Activated T-cell treated with anti-CD3 and anti-CD28 coated beads for 1 hour (primary cell): ENCODE data around the gene ADAMTS7.
A peak's percentile ranks its signal among the peaks of the same experiment; 100 is the strongest.
"Not testable (repeated sequence)": the region's sequence is repeated elsewhere in the genome, so short reads cannot be mapped to it uniquely, and the experiment has no call there.

Source experiments
- DNase-seq: peaks from one replicate; pipeline ENCODE4 v3.0.0-alpha.2; 2020; ENCODE audit warnings: low read depth

The ADAMTS7 gene

DNA sequence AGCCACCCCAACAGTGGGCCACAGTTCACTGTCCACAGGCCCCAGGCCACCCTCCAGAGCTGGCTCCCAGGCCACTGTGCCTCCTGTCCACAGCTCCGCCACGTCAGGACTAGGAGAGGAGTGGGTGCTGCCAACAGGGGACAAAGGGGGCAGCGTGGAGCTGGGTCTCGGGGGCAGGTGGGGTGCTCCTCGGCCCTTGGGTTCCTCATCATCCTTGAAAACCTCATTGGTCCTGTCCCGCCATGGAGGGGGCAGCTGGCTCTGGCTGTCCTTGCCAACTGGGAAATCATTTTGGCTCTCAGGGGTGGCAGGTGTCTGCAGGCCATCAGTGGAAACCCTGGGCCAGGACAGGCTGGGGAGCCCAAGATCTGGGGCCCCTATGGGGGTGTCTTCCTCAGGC lies 45.2 kb downstream of the ADAMTS7 start:
- DNase-seq = no peak

- DNase-seq = not testable (repeated sequence)
Observed at GRCh38 chr15:78765154-78765860, 46.0 kb downstream of the ADAMTS7 start.

GRCh38 chr15:78764340-78765153 lies 46.7 kb downstream of the ADAMTS7 start:
- DNase-seq = not testable (repeated sequence)

DNA sequence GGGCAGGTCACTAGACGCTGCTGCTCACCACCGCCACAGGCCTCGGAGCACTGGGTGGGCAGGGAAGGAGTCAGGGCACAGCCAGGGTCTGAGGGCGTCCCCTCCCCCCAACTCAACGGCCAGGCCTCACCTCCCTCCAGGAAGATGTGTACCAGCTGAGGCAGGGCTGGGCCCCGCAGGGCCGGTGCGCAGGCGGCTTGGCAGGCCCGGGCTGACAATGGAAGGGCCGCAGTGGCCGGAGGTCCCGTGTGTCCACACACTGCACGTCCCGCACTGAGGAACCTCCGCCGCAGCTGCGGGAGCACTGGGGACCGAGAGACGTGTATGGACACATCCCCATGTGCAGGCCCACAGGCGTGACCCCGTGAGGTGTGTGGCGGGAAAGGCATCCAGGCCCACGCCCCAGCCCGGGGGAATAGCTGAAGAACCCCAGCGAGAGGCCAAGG lies 47.4 kb downstream of the ADAMTS7 start:
- DNase-seq = no peak

DNA sequence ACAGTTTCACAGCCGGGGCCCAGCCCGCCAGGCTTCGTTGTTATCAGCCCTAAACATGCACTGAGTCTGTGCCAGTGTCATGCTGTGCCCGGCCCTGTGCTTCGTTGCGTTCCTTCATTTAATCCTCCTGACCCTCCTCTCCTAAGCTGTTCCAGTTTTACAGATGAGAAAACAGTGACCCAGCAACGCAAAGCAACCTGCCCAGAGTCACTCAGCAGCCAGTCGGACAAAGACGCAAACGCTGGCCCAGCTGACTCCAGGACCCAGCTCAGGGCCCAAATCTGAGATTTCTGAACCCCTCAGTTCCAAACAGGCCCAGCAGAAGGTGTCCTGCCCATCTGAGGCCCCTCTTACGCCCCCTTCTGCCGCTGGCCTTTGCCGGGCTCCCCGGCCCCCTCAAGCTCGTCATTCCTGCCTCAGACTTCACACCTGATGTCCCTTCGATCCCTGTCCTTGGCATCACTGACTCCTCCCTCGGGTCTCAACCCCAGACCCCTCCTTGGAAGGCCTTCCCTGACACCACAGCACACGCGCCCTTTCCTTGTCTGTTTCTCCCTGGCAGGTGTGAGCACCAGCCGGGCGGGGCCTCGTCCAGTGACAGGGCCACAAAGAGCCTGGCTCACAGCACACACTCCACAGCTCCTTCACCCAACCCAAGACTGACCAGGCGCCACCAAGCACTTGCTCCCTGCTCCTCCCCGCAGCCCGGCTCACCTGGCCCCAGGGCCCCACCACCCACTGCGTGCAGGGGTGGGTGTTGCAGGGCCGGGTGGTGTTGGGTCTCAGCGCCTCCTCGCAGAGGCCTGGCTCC lies 48.1 kb downstream of the ADAMTS7 start:
- no peak for DNase-seq

DNA sequence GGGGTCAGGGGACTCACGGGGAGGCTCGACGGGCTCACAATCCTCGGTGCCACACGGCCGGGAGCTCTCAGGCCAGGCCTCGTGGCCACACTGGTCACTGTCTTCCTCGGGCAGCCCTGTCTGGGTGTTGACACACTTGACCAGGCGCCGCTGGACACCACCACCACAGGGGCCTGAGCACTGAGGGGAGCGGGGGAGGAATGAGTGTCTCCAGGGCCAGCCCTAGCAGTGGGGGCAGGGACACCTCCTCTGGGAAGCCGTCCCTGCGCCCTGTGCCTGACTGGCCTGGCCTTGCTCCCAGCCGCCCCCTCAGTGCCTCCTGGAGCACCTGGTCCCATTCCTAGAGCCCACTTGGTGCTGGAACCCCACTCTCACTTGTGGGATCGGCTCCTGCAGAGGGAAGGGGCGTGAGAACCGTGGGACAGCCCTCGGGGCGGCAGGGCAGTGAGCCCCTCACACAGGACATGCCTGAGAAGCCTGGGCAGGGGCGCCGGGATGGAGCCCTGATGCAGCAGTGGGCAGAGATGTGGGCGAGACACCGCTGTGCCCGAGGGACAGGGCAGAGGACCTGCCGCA lies 48.8 kb downstream of the ADAMTS7 start:
- not testable (repeated sequence) for DNase-seq

DNA sequence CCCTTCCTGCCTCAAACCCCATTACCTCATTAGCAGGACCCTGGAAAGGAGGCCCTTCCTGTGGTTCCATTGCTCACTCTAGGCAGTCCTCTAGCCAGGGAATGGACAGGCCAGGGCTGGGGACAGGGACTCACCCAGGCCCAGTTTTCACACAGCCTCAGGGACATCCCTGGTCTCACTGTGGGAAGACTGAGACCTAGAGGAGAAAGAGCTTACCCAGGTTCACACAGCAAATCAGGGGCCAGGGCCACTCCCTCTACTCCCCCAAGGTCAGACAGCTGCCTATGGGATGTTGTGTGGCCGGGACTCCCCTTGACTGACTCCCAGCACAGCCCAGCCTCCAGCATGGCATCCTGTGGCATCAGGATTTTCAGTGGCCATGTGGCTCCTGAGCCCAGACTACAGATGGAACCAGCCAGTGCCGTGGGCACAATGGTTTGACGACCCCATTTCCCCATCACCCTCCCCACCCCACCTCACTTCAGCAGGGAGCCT lies 49.3 kb downstream of the ADAMTS7 start:
- DNase-seq = no peak

DNA sequence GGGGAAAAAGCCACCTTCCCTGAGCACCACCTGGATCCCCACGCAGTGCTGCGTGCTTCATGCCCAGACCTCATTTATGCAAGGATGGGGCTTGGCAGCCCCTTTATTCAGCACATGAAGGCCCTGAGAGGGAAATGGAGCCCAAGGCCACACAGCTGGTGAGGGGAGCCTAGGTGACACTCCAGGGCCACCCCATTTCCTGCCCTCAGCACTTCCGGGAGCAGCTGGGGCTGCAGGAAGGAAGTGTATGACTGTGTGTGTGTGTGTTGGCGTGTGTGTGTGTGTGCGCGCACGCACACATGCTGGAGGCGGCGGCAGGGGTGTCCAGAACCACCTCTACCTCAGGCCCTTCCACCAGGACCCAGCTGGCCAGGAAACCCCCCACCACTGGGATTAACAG lies 49.8 kb downstream of the ADAMTS7 start:
- peak; percentile 51 for DNase-seq

GRCh38 chr15:78761020-78761419 lies 50.2 kb downstream of the ADAMTS7 start:
- DNase-seq = no peak

DNA sequence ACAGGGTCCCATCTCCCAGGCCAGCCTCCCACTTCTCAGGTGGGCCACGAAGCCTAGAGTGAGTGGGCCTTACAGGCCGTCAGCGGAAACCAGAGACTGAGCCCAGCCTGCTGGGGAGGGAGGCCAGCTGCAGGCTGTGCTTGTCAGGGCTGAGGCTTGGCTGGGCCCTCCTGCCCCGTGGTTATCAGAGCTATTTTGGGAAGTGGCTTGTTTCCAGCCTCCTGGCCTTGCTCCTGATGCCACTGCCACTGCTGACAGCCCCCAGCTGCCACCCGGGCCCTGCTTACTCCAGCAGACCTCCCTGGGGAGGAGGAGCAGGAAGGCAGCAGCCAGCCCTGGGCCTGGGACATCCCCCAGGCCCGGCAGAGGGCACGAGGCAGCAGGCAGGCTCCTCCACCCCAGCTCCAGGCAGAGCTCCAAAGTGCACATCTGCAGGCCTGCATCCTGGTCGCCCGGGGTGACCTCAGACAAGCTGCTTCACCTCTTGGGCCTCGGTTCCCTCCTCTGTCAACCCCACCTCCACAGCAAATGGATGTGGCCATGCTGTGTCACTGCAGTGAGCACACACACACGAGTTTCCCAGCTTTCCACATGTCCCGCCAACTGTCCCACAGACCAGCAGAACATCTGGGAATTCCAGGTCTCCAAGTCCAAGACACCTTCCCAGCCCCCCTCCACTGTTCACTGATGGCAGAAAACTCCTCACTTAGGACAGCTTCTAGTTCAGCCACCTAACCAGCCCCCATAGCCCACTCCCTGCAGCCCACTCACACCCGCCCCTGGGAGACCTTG lies 51.0 kb downstream of the ADAMTS7 start:
- not testable (repeated sequence) for DNase-seq

GRCh38 chr15:78759361-78759998 lies 51.8 kb downstream of the ADAMTS7 start:
- not testable (repeated sequence) for DNase-seq

GRCh38 chr15:78758486-78759200 lies 52.6 kb downstream of the ADAMTS7 start:
- not testable (repeated sequence) for DNase-seq

- DNase-seq = not testable (repeated sequence)
Observed at GRCh38 chr15:78758084-78758483, 53.2 kb downstream of the ADAMTS7 start.

- DNase-seq = no peak
Observed at GRCh38 chr15:78757636-78757905, 53.7 kb downstream of the ADAMTS7 start.

- not testable (repeated sequence) for DNase-seq
Observed at GRCh38 chr15:78756781-78757635, 54.3 kb downstream of the ADAMTS7 start.

DNA sequence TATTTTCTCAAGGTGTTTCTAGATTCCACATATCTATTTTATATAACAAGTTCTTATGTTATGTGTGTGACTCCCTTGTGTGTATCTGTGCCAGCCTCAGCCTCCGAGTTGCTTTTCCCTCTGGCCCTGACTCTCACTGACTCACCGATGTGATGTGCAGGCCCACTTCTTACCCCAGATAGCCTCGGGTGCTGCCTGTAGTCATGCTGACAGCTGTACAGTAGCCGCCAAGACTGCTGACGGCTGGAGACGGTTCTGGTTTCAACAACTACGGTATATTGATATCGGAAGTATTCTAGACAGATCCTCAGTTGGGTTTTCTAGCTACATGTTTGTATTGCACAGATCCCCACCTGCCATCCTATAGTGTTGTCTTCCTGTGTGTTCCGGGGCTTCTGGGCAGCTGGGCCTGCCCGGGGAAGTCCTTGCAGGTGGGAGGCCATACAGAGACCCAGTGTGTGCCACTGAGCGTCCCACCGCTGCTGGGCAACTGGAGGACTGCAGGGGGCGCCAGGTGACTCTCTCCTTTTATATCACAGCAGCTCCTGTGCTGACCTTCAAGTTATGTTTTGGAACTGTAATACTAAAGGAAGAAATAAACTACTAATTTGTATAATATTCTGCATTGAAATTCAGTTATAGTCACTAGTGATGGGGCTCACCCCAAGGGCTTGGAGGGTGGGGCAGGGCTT lies 55.2 kb downstream of the ADAMTS7 start:
- DNase-seq = peak; percentile 22

DNA sequence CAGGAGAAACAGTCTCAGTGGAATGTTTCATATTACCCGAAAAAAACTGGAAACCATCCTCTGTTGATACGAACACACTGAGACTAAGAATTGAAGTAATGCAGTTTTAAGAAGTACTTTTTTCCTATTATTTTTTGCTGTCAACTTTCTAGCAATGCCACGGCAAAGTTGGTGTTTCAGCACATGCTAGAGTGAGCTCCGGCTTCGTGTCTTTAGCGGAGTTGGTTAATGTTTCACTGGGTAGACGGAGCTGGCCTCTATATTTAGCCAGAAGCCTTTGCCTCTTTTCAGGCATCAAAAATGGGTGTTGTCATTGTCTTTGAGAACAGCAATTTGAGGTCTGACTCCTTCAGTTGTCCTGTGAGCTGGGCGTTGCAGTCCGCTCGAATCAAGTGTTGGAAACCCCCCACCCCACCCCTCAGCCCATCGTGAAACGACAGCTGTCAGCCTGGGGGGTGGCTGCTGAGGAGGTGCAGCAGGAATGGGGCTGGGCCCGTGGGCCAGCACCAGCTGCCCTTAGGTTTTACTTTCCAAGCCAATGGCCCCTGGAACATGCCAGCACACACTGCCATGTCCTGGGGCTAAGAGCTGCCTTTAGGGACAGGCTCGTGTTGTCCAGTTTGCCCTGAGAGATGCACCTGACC lies 56.5 kb downstream of the ADAMTS7 start:
- not testable (repeated sequence) for DNase-seq
